ENCODE results near the gene OR4S1.

GRCh38 chr11:48263423-48263911 is 42.6 kb upstream of the OR4S1 start, which contains the start of gene OR4X1:
- TF ChIP-seq YY1 (IDR thresholded peaks at IDR 0.05; ENCODE audit: insufficient read depth, insufficient read length) (no peak), SUZ12 (IDR thresholded peaks at IDR 0.05; ENCODE audit: extremely low read depth, insufficient read depth, insufficient read length) (no peak), ZNF274 (IDR thresholded peaks at IDR 0.05; ENCODE audit: low read depth, low read length) (no peak)

Data from NT2/D1 (cell line).